B cell (primary cell): Measurements from ENCODE around the gene UBE2G2.

Experiments used
- CTCF ChIP-seq: fragments of 200-600 bp; IDR thresholded peaks from one replicate; pipeline ENCODE4 v1.8.0; 2022; ENCODE audit warnings: antibody characterized with exemption, mild to moderate bottlenecking
- EZH2 ChIP-seq: IDR thresholded peaks from 2 replicates; pipeline ENCODE4 v1.6.1; 2012; ENCODE audit warnings: borderline replicate concordance, low read depth, mild to moderate bottlenecking, moderate library complexity, low read length; ENCODE audit not compliant: insufficient read depth, poor library complexity, severe bottlenecking

GRCh38 chr21:44729336-44730027 lies 72.1 kb downstream of the UBE2G2 start:
- TF ChIP-seq EZH2 (no peak), CTCF (no peak)
